Left kidney (tissue), 2 donors: ENCODE measurements around the gene LAYN. TPM values are rescaled to one million over a fixed set of nuclear protein-coding genes. Genes with fewer than 3 reads are reported as not detected.

Experiments used
- DNase-seq: peaks from one replicate; pipeline ENCODE4 v3.0.0-alpha.2; 2013
- polyA plus RNA-seq: library from polyadenylated mRNA; unstranded; fragments of 120-200 nt; gene quantifications from one replicate; pipeline ENCODE4 v1.2.1, GENCODE V29; 2013; ENCODE audit not compliant: insufficient read length

Gene LAYN
- polyA plus RNA-seq, 1 donor, result 7.3 TPM

GRCh38 chr11:111561791-111562325 is 21.3 kb downstream of the LAYN start:
- no peak for DNase-seq

GRCh38 chr11:111562692-111563389 is 22.3 kb downstream of the LAYN start:
- no peak for DNase-seq

- peak; percentile 59 for DNase-seq
These were observed 24.7 kb downstream of the LAYN start for GRCh38 chr11:111565114-111565720.

- no peak for DNase-seq
These were observed 25.8 kb downstream of the LAYN start for GRCh38 chr11:111566324-111566723.

- DNase-seq, result no peak
These were observed 29.0 kb downstream of the LAYN start for GRCh38 chr11:111569476-111569875.

GRCh38 chr11:111570796-111571195 is 30.3 kb downstream of the LAYN start:
- no peak for DNase-seq

GRCh38 chr11:111571829-111572501 is 31.4 kb downstream of the LAYN start:
- DNase-seq, result no peak

- no peak for DNase-seq
These were observed 32.1 kb downstream of the LAYN start for GRCh38 chr11:111572581-111572980.

- no peak for DNase-seq
These were observed 33.3 kb downstream of the LAYN start for GRCh38 chr11:111573821-111574249.

GRCh38 chr11:111574373-111575225 is 34.1 kb downstream of the LAYN start:
- no peak for DNase-seq

- DNase-seq, result no peak
These were observed 35.2 kb downstream of the LAYN start for GRCh38 chr11:111575740-111576139.

GRCh38 chr11:111577821-111578220 is 37.3 kb downstream of the LAYN start:
- DNase-seq, result no peak

- DNase-seq, result no peak
These were observed 40.8 kb downstream of the LAYN start for GRCh38 chr11:111581341-111581740.

- no peak for DNase-seq
These were observed 41.6 kb downstream of the LAYN start for GRCh38 chr11:111582163-111582562.

GRCh38 chr11:111582881-111583280 is 42.4 kb downstream of the LAYN start:
- no peak for DNase-seq

GRCh38 chr11:111585371-111585770 is 44.9 kb downstream of the LAYN start:
- DNase-seq, result no peak

- DNase-seq, result peak; percentile 48
These were observed 45.9 kb downstream of the LAYN start for GRCh38 chr11:111586388-111586831.

- DNase-seq, result no peak
These were observed 48.6 kb downstream of the LAYN start for GRCh38 chr11:111589114-111589513.

GRCh38 chr11:111589886-111590499 is 49.5 kb downstream of the LAYN start:
- DNase-seq, result no peak

GRCh38 chr11:111591187-111591960 is 50.9 kb downstream of the LAYN start:
- no peak for DNase-seq

GRCh38 chr11:111592491-111592890 is 52.0 kb downstream of the LAYN start:
- no peak for DNase-seq
